Fibroblast of gingiva (primary cell): ENCODE measurements around the gene CFD.
"Not testable (repeated sequence)": the region's sequence is repeated elsewhere in the genome, so short reads cannot be mapped to it uniquely, and the experiment has no call there.

Experiments used
- DNase-seq: peaks from one replicate; pipeline ENCODE4 v3.0.0-alpha.2; 2011; ENCODE audit warnings: low read depth

Gene CFD

DNA sequence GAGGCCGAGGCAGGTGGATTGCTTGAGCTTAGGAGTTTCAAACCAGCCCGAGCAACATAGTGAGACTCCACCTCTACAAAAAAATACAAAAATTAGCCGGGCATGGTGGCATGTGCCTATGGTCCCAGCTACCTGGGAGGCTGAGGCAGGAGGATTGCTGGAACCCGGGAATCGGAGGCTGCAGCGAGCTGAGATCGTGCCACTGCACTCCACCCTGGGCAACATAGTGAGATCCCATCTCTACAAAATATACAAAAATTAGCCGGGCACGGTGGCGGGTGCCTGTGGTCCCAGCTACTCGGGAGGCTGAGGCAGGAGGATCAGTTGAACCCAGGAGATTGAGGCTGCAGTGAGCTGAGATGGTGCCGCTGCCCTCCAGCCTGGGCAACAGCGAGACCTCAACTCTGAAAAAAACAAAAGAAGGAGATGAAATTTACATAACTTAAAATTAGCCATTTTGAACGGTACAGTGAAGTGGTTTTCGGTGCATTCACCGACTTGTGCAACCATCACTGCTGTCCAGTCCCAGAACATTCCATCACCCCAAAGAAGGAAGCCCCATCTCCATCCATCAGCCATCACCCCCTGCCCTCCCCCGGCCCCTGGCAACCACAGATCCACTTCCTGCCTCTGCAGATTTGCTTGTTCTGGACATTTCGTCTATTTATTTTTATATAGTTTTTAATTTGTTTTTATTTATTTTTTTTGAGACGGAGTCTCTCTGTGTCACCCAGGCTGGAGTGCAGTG, 33.4 kb upstream of the CFD start:
- DNase-seq, result no peak

DNA sequence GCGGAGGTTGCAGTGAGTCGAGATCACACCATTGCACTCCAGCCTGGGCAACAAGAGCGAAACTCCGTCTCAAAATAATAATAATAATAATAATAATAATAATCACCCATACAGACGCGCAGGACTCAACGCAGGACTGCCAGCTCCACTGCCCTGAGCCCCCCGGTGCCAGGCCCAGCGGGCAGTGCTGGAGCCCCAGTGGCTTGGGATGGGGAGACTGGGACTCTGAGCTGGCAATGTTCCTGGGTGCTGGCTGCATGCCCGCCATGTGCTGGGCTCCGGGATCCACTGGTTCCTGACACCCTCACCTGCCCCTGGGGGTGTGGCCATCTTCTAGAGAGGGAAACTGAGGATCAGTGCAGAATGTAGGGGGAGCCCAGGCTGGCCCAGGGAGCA, 32.2 kb upstream of the CFD start:
- no peak for DNase-seq

DNA sequence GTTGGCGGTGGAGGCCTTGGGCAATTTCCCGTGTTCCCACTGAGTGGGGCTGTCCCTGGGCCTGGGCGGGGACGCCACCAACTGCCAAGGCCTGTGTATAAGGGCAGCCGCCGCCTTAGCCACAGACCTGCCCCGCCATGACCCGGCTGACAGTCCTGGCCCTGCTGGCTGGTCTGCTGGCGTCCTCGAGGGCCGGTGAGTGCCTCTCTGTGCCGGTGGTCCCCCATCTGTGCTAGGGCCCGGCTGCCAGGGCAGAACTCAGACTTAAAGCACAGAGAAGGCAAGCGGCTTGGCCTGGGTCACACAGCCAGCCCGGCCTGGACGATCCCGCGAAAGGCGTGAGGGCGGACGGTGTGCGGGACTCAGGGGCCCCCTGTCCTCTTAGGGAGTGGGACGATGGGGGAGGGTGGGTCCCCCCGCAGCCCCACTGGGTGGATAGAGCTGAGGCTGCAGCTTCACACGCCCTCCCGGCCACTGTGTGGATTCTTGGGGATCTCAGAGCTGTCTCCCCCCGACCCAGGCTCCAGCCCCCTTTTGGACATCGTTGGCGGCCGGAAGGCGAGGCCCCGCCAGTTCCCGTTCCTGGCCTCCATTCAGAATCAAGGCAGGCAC, 31.6 kb upstream of the CFD start, which contains the start of gene AZU1:
TSS of gene AZU1 (plus strand) at position 128 of the 612 bp plus-strand sequence. CDS start at position 138, 10 bp downstream.
- no peak for DNase-seq

DNA sequence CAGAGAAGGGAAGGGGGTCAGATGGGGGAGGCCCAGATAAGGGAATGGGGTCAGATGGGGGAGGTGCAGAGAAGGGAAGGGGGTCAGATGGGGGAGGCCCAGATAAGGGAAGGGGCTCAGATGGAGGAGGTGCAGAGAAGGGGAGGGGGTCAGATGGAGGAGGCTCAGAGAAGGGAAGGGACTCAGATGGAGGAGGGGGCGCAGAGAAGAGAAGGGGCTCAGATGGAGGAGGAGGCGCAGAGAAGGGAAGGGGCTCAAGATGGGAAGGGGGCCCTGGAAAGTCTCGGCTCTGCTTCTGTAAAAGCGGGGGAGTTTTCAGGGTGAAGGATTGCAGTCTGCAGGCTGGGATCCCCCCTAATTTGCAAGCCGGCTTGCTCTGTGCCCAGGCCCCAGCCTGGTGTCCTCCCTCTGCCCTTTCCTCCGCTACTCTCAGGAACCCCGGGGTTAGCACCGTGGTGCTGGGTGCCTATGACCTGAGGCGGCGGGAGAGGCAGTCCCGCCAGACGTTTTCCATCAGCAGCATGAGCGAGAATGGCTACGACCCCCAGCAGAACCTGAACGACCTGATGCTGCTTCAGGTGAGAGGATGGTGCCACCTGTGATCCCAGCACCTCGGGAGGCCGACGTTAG, 30.2 kb upstream of the CFD start:
- no peak for DNase-seq

DNA sequence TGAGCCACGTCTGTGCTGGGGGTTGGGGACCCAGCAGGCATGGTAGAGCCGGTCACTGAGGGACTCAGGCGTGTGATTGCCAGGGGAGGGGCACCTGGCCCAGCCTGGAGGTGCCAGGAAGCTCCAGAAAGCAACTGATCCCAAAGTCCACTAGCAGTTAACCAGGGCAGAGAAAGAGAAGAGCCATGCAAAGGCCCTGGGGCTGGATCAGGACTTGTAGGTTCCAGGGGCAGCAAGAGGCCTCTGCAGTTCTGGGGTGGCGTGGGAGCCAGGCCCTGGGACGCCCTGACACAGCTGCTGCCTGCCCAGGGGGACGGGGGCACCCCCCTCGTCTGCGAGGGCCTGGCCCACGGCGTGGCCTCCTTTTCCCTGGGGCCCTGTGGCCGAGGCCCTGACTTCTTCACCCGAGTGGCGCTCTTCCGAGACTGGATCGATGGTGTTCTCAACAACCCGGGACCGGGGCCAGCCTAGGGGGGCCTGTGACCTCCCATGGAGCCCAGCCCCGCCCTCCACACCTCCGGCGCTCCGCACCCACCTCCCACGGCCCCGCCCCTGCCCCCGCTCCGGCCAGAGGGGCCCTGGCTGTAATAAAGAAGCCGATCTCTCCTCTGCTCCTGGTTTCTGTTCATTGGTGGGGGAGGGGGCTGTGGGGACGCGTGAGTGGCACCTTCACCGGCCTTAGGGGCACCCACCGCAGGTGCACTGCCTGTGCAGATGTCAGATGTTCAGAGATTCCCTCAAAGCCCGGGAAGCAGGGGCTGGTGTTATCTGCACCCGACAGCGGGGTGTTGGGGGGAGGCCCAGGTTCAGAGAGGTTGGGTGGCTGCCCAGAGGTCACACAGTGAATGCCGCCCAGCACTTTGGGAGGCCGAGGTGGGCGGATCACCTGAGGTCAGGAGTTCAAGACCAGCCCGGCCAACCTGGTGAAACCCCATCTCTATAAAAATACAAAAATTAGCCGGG, 27.8 kb upstream of the CFD start:
- no peak for DNase-seq

DNA sequence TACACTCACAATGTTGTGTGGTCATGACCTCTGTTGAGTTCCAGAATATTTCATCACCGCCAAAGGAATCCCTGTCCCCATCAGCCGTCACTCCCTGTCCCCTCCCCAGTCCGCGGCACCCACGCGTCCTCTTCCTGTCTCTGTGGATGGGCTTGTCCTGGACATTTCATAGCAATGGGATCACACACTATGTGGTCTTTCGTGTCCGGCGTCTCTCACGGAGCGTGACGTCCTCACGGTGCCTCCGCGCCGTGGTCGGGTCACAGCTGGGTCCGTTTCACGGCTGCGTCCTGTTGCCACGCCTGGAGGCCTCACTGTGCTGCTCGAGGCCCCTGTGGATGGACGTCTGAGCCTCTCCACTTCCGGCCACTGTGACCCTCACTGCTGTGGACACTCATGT, 25.2 kb upstream of the CFD start:
- DNase-seq, result no peak

DNA sequence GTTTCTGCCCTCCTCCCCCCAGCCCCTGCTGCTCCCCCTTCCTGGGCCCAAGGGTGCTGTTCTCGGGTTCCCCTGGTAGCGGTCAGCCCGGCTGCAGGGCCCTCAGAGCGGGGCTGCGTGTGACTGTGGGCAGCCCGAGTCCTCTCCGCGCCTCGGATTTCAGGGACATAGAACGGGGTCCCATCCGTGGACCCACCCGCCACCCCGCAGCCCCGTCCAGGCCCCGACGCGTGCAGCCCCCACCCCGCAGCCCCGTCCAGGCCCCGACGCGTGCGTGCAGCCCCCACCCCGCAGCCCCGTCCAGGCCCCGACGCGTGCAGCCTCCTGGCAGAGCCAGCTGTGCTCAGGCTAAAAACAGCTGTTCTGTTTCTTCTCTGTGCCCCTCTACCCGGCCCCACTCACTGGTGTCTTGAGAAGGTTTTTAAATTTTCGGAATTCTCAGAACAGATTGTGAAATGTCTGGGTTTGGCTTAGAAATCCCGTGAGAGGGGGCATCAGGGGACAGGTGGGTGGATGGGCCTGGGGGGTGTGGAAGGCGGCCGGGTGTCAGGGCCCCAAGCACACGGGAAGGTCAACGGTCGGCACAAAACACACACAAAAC, 24.2 kb upstream of the CFD start:
- no peak for DNase-seq

DNA sequence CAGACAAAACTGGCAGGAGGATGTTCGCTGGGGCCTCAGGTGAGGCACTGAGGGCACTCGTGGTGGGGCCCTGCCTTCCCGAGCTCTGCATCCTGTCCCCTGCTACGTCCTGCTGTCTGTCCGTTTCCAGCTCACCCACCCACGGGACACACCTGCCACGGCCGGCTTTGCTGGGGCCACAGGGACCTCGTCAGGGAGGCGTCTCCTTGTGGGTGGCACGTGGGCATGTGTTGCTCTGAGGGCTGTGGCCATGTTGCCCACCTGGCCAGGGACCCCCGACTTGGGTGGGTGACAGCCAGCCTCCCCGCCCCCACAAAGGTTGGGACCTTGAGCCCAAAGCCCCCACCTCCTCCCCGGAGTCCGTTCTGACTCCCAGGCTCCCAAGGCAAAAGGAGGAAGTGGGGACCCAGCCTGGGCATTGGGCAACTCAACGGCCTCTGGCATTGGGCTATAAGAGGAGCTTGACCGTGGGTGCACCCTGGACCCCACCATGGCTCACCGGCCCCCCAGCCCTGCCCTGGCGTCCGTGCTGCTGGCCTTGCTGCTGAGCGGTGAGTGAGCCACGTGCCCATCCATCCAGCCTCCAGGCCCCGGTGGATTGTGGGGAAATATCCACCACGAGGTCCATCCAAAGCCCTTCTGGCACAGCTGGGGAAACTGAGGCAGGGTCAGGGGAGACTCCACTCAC, 18.8 kb upstream of the CFD start, which contains the start of gene PRTN3:
TSS of gene PRTN3 (plus strand) at position 481 of the 688 bp plus-strand sequence. CDS start at position 491, 10 bp downstream.
- DNase-seq, result no peak

DNA sequence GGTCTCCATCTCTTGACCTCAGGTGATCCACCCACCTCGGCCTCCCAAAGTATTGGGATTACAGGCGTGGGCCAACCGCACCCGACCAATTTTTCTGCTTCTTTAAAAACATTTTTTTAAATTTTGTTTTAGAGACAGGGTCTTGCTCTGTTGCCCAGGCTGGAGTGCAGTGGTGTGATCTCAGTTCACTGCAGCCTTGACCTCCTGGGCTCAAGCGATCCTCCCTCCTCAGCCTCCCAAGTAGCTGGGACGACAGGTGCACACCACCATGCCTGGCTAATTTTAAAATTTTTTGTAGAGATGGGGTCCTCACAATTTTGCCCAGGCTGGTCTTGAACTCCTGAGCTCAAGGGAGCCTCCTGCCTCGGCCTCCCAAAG, 16.7 kb upstream of the CFD start:
- DNase-seq, result not testable (repeated sequence)

DNA sequence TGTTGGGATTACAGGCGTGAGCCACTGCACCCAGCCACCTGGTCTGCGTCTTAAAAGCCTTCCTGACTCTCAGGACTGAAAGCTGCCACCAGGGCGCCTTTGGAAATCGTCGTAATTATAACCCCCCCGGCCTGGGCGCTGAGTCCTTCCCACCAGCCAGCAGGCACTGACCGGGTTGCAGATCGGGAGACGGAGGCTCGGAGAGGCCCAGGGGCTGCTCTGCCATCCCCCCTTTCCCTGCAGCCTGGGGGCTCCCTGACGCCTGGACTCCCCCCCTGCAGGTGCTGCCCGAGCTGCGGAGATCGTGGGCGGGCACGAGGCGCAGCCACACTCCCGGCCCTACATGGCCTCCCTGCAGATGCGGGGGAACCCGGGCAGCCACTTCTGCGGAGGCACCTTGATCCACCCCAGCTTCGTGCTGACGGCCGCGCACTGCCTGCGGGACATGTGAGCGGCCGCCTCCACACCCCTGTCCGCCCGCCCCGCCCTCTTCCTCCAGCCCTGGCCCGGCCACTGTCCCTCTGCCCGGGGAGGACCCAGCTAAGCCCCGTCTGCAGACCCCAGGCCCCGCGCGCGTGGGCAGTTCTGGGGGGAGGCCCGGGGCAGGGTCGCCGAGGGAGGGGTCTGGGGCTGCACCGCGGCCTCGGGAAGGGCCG, 16.2 kb upstream of the CFD start:
- DNase-seq, result no peak

DNA sequence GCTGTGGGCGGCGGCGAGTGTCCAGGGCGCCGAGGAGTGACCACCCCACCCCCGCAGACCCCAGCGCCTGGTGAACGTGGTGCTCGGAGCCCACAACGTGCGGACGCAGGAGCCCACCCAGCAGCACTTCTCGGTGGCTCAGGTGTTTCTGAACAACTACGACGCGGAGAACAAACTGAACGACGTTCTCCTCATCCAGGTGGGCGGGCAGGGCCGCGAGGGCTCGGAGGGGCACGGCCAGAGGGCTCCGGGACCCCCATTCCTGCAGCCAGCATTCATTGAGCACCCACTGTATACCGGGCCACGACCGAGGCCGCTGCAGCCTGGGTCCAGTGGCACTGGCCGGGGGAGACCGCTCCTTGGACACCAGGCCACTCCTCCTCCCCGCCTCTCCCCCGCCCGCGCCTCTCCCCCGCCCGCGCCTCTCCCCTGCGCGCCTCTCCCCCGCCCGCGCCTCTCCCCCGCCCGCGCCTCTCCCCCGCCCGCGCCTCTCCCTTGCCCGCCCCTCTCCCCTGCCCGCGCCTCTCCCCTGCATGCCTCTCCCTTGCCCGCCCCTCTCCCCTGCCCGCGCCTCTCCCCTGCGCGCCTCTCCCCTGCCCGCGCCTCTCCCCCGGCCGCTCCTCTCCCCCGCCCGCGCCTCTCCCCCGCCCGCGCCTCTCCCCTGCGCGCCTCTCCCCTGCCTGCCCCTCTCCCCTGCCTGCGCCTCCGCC, 15.5 kb upstream of the CFD start:
- no peak for DNase-seq

DNA sequence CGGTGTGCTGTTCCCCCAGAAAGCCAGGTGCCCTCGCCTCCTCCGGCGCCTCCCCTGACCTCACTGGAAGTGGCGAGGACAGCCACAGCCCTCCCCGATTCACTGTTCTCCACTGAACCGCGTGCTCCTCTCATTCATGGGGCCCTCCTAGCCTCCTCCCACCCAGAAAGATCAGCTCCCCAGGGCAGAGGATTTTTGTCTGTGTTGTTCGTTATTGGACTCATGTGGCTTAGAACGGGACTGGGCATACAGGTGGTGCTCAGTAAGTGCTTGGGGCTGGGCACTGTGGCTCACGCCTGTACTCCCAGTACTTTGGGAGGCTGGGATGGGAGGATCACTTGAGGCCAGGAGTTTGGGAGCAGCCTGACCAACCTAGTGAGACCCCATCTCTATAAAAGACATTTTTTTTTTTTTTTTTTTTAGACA, 14.9 kb upstream of the CFD start:
- DNase-seq, result no peak

DNA sequence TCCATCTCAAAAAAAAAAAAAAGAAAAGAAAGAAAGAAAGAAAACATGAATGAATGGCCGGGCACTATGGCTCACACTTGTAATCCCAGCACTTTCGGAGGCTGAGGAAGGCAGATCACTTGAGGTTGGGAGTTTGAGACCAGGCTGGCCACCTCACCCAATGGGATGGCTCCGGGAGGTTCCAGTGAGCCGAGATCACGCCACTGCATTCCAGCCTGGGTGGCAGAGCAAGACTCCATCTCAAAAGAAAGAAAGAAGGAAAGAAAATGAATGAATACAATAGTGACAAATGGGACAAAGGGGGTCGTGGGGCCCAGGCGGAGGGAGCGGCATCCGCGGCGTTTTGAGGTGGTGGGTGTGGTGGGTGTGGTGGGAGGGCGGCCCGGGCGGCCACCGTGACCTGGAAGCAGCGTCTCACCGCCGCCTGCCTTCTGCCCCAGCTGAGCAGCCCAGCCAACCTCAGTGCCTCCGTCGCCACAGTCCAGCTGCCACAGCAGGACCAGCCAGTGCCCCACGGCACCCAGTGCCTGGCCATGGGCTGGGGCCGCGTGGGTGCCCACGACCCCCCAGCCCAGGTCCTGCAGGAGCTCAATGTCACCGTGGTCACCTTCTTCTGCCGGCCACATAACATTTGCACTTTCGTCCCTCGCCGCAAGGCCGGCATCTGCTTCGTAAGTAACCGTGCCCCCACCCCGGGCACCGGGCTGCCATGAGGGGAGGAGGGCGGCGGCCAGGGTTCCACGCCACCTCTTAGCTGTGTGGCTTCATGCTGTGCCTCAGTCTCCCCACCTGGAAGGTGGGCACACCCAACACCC, 13.6 kb upstream of the CFD start:
- DNase-seq, result no peak

DNA sequence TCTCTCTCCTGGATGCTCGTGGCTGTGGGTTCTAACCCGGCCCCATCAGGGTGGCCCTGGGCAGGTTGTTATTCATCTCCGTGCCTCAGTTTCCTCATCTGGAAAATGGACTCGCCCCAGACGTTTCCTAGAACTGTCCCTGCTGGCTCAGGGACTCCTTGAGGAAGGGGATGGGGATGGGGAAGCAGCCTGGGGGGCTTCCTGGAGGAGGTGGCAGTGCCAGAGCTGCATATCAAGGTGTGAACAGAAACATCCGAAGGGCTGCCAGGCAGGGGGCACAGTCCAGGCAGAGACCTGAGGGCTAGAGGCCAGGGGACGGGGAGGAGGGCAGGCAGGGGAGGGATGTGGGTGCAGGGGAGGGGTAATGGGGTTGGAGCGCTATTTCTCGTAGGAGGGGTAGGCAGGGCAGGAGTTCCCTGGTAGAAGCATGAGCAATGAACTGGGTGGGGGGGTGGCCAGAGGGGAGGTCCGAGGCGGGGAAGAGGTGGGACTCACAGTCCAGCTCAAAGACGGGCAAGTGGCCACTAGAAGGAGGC, 11.0 kb upstream of the CFD start:
- no peak for DNase-seq

DNA sequence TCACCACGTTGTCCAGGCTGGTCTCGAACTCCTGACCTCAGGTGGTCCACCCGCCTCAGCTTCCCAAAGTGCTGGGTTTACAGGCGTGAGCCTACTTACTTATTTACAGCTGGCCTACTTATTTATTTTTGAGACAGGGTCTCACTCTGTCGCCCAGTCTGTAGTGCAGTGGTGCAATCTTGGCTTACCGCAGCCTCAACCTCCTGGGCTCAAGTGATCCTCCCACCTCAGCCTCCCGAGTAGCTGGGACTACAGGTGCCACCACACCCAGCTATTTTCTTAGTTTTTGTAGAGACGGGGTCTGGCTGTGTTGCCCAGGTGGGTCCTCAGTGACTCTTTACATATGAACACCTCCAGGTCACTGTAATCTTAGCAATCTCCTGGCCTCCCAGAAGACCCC, 10.3 kb upstream of the CFD start:
- DNase-seq, result not testable (repeated sequence)

DNA sequence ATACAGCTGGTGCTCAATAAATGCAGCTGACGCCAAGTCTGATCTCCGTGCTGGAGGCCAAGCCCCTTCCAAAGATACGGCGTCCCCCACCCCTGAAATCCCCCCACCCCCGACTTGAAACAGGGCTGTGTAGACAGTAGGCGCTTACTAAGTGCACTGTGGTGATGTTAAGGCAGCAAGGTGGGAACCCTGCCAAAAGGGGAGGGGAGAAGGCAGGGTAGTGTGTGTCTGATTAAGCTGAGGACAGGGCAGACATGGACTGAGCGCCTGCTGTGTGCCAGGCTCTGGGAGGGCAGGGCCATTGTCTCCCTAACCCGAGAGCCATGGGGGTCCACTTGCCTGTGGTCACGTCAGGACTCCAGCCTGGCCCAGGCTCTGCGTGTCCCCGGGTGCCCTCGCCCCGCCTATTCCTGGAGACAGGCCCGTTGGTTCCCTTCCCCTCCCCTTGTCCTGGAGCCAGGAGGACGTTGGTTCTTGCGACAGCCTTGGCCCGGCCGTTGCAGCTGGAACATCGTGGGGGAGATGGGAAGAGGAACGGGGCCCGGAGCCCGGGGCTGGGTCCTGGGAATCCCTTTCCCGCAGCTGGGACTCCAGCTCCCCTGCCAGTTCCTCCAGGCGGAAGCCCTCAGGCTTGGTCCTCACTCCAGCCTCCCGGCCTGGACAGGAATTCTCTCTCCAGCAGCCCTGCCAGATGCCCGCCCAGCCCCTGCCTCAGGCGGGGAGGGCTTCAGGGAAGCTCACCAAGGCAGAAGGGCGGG, 9.1 kb upstream of the CFD start:
- DNase-seq, result peak; percentile 99

DNA sequence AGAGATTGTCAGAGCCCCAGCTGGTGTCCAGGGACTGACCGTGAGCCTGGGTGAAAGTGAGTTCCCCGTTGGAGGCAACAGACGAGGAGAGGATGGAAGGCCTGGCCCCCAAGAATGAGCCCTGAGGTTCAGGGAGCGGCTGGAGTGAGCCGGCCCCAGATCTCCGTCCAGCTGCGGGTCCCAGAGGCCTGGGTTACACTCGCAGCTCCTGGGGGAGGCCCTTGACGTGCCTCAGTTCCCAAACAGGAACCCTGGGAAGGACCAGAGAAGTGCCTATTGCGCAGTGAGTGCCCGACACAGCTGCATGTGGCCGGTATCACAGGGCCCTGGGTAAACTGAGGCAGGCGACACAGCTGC, 8.5 kb upstream of the CFD start:
- no peak for DNase-seq
